Measurements from ENCODE around the gene PRKCA.

DNA sequence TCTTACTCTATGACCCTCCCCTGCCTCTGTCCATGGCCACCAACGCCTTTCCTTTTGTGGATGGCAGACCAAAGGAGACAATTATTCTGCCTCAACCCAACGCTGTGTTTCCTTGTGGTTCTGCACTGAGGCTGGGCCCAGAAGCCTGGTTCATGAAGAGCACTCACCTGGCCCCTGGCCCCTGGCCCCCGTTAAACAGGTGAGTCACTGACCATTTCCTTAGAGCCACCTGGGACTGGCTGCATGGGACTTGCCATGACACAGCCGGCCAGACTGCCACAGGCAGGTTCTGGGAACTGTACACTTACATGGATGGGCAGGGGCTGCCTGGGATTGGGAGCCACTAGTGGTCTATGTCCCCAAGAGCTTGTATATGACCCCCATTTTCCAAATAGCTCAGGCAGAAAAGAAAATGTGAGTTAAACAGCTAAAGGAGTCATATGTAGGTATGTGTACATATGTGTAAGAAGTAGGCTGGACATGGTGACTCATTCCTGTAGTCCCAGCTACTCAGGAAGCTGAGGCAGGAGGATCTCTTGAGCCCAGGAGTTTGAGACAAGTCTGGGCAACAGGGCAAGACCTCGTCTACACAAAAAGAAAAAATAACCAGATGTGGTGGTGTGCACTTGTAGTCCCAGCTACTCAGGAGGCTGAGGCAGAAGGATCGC, 350.6 kb downstream of the PRKCA start:
- TF ChIP-seq HDAC2 (IDR thresholded peaks at IDR 0.05) (no peak), NFE2L2 (conservative IDR thresholded peaks at IDR 0.05; ENCODE audit: low read length) (no peak), HOXB5 (CRISPR knock-in tag; IDR thresholded peaks at IDR 0.05) (no peak), RAD21 (conservative IDR thresholded peaks at IDR 0.05 in 1 of 2, IDR thresholded peaks at IDR 0.05 in 1 of 2) (no peak), MAZ (IDR thresholded peaks at IDR 0.05; ENCODE audit: borderline replicate concordance, low read depth, low read length) (no peak), POLR2A (IDR thresholded peaks at IDR 0.05; ENCODE audit: low read length) (no peak), ZSCAN20 (CRISPR knock-in tag; IDR thresholded peaks at IDR 0.05) (no peak), SMC3 (IDR thresholded peaks at IDR 0.05) (no peak), TP53 (CRISPR knock-in tag; IDR thresholded peaks at IDR 0.05) (no peak)
- TF ChIP-seq, protein P1, sequence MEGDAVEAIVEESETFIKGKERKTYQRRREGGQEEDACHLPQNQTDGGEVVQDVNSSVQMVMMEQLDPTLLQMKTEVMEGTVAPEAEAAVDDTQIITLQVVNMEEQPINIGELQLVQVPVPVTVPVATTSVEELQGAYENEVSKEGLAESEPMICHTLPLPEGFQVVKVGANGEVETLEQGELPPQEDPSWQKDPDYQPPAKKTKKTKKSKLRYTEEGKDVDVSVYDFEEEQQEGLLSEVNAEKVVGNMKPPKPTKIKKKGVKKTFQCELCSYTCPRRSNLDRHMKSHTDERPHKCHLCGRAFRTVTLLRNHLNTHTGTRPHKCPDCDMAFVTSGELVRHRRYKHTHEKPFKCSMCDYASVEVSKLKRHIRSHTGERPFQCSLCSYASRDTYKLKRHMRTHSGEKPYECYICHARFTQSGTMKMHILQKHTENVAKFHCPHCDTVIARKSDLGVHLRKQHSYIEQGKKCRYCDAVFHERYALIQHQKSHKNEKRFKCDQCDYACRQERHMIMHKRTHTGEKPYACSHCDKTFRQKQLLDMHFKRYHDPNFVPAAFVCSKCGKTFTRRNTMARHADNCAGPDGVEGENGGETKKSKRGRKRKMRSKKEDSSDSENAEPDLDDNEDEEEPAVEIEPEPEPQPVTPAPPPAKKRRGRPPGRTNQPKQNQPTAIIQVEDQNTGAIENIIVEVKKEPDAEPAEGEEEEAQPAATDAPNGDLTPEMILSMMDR (IDR thresholded peaks at IDR 0.05): no peak
- TF ChIP-seq, protein P2, sequence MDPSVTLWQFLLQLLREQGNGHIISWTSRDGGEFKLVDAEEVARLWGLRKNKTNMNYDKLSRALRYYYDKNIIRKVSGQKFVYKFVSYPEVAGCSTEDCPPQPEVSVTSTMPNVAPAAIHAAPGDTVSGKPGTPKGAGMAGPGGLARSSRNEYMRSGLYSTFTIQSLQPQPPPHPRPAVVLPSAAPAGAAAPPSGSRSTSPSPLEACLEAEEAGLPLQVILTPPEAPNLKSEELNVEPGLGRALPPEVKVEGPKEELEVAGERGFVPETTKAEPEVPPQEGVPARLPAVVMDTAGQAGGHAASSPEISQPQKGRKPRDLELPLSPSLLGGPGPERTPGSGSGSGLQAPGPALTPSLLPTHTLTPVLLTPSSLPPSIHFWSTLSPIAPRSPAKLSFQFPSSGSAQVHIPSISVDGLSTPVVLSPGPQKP (IDR thresholded peaks at IDR 0.05; ENCODE audit: low read depth, low read length): no peak
- TF ChIP-seq, protein P3, sequence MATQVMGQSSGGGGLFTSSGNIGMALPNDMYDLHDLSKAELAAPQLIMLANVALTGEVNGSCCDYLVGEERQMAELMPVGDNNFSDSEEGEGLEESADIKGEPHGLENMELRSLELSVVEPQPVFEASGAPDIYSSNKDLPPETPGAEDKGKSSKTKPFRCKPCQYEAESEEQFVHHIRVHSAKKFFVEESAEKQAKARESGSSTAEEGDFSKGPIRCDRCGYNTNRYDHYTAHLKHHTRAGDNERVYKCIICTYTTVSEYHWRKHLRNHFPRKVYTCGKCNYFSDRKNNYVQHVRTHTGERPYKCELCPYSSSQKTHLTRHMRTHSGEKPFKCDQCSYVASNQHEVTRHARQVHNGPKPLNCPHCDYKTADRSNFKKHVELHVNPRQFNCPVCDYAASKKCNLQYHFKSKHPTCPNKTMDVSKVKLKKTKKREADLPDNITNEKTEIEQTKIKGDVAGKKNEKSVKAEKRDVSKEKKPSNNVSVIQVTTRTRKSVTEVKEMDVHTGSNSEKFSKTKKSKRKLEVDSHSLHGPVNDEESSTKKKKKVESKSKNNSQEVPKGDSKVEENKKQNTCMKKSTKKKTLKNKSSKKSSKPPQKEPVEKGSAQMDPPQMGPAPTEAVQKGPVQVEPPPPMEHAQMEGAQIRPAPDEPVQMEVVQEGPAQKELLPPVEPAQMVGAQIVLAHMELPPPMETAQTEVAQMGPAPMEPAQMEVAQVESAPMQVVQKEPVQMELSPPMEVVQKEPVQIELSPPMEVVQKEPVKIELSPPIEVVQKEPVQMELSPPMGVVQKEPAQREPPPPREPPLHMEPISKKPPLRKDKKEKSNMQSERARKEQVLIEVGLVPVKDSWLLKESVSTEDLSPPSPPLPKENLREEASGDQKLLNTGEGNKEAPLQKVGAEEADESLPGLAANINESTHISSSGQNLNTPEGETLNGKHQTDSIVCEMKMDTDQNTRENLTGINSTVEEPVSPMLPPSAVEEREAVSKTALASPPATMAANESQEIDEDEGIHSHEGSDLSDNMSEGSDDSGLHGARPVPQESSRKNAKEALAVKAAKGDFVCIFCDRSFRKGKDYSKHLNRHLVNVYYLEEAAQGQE (IDR thresholded peaks at IDR 0.05): no peak
- TF ChIP-seq, protein P4, sequence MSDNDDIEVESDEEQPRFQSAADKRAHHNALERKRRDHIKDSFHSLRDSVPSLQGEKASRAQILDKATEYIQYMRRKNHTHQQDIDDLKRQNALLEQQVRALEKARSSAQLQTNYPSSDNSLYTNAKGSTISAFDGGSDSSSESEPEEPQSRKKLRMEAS (IDR thresholded peaks at IDR 0.05): no peak
